NCI-H2029 (cell line): Measurements from ENCODE around the gene SRPRA.
"Not testable (repeated sequence)": the region's sequence is repeated elsewhere in the genome, so short reads cannot be mapped to it uniquely, and the experiment has no call there.

Experiments
- DNase-seq: peaks from one replicate; lab custom pipeline; 2025; lab: John Stamatoyannopoulos, UW

Gene SRPRA

DNA sequence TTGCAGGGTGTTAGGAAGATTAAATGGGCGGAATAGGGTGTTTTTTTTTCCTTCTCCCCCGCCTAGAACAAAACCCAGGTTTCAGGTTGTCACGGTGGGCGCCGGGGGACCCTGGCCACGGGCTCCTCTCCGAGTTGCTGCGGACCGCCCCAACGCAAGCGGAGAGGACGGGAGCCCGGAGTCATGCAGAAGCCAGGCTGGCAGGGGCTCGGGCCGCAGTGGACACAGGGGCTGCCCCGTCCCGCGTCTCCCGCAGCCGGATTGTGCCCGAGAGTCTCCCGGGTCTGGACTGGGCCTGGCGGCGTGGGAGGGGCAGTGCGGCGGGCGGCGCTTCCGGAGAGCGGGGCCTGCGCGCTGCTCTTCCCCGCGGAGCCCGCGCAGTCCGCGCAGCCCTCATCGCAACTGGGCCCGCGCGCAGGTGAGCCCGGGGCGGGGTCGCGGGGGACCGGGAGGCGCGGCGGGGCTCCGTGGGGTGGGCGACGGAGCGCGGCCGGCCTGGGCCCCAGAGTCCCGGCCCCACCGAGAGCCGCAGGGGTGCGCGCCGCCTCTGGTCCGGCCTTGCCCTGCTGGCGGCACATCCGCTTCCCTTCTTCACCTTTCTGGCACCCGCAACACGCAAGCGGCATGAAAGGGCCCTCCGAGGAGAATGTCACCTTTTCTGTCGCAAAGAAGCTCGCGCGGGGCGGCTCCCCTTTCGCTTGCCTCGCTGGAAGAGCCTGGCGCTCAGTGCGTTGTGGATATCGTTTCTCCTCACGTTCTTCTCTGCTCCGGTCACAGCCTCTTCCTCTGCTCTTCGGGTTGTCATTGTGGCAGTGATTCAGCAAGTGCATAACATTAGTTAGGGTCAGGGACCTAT is 14.3 kb upstream of the SRPRA start, which contains the start of gene TIRAP:
Gene TIRAP (plus strand): TSS at position 358 of the 856 bp plus-strand sequence. CDS start 7,802 bp downstream, outside the sequence.
- peak; percentile 51 for DNase-seq

DNA sequence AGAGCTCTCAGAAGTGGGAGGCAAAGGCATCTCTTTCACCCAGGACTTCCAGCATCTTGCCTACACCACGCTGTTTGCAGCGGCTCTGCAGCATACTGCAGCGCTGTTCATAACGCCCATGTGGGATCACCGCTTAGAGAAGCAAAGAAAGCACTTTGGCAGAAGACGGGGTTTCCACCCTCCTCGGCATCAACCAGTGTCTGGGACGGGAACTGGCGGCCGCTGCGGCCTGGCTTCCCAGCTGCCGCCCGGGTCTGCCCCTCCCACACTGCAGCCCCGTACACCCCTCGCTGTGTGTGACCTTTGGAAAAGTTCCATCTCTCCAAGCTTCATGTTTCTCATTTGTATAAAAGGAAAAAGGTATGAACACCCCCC is 13.7 kb upstream of the SRPRA start:
- DNase-seq, result no peak

DNA sequence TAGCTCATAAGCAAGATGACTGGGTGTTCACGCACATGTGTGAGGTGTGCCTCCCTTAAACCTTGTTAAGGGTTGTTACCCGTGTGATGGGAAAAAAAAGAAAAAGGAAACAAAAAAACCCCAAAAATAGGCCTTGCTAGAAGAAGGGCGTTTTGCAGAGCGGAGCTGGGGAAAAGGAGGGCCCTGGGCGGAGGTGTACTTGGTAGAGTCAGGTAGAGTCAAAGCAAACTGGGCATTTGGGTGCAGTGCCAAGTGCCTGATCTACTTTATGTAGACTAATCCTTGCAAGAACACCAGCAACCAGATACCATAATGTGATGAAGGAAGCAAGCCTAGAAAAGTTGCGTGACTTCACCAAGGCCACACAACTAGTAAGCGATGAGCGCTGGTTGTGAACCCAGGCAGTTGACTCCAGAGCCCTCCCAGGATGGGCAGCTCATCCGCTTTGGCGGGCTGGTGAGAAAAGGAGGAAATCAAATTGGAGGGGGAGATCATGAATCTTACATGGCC is 13.0 kb upstream of the SRPRA start:
- no peak for DNase-seq

DNA sequence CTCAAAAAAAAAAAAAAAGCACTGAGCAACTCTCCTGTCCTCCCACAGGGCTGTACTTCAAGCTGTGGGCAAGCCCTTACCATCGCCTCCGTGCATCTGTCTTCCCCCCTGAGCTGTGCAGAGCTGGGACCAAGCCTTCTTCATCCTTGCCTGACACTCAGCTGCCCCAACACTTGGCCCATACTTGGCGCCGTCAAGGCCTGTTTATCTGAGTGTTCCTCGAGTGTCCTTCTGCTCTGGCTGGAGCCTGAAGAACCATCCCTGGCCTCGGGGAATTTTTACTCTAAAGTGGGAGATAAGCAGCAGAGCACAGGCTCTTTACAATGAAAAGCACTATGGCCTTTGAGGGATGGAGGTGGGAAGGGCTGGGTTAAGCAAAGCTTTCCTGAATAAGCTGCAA is 12.6 kb upstream of the SRPRA start:
- no peak for DNase-seq

DNA sequence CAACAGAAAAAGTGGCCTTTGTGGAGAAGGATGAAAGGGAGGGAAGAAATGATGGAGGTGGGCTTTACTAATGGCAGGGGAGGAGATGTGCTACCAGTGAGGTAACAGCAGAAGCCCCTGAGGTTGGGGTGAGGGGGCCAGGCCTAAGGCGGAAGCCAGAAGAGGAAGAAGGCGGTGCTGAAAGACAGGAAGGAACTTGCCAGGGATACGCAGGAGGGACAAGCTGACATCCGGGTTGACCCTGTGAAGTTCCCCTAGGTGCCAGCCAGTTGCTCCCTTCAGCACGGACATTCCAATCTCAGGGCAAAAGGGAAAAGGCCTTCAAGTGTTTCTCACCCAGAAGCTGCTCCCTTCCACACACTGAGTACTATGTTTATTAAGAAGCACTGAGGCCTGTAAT is 11.9 kb upstream of the SRPRA start:
- DNase-seq, result no peak

DNA sequence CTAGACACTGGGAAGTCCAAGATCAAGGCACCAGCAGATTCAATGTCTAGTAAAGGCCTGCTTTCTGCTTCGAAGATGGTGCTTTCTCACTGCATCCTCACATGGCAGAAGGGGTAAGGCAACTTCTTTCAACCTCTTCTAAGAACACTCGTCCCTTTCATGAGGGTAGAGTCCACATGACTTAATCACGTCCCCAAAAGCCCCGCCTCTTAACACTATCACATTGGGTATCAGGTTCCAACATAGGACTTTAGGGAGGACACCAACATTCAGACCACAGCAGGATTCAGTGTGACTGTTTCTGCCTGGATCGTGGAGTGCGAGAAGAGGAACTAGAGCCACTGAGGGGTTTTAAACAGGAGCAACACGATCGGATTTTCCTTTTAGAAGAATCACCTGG is 10.5 kb upstream of the SRPRA start:
- no peak for DNase-seq

DNA sequence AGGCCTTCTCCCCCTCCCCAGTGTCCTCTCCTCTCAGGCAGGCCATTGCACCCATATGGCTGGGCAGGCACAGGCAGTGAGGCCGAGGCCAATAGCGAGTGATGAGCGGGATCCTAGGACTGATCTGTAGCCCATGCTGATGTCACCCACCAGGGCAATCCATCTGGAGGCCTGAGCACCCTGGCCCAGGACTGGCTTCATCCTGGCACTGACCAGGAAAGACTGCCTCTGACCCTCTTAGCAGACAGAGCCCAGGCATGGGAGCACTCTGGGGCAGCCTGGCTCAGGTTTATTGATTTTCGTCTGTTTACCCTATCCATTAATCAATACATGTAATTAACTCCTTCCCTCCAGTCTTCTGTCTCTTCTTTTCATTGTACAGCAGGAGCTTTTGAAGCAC is 9.1 kb upstream of the SRPRA start:
- no peak for DNase-seq

DNA sequence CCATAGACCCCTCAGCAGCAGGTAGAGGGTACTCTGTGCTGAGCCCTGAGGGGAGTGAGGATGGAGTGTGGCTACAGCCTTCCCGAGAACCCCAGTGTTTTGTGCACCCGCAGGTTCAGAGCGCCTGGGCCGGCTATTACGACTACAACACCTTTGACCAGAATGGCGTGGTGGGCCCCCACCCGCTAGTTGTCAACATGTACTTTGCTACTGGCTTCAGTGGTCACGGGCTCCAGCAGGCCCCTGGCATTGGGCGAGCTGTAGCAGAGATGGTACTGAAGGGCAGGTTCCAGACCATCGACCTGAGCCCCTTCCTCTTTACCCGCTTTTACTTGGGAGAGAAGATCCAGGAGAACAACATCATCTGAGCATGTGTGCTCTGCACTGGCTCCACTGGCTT is 8.6 kb upstream of the SRPRA start:
- DNase-seq, result no peak

DNA sequence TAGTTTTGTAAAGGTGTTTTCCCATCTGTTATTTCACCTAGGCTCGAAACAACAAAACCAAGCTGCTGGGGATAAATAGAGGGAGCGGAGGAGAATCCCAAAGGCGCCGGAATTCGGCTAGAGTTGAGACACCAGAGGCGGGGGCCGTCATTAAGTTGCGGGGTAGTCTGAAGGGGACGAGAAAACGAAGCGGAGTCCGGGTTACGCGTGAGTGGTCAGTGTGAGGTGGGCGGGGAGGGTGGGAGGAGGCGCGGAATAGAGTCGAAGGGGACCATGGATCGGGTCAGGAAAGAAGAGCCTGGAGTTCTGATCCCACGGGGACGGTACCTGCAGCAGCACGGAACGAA is 361 bp downstream of the SRPRA start:
- DNase-seq, result no peak

DNA sequence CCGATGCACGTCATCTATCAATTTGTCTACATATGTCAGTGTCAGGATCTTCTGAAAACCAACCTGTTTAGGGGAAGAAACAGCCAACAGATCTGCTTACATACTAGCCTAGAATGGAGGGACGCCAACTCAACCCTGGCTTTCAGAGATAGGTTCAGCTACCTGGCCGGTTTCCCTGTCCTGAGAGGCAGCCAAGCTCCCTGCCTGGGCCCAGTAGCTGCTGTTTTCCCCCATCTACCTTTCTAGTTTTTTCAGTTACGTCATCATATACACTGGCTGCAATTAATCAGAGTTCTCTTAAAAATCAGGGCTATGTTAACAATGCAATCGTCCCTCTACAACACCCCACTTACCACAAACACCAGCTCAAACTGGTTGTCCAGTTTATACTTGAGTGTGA is 1.0 kb downstream of the SRPRA start:
- DNase-seq, result no peak

DNA sequence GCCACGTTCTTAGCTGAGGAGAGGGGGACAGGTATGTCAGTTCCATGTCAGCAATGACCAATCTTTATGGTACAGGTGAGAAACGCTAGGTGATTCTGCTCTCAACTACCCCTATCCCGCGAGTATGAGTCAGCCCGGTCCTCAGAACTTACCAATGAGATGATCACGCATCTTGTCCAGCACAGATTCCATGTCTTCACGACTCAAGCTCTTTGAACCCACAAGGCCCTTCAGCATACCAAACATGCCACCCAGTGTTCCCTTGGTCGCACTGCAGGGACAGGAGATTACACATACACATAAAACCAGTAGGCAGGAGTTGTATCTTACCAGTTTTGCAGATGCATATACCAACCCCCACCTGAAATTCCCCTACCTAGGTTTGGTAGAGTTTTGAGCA is 2.9 kb downstream of the SRPRA start:
- no peak for DNase-seq

DNA sequence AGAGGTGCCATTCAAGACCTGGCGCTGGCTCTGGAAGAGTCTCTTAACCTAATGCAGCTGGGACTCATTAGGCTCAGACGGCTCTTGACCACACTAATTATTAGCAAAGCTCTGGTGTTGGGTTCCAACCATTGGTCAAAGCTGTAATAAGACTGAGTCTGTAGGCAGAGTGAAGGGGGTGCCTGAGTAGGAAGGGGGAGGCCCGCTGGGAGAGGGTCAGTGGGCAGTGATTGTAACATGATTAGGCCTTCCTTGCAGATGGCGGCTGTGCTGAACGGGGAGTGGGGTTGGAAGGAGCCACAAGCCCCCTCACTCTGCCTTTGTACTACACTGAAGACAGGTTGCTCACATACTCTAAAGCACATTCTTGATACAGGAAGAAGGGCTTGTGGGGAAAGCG is 5.2 kb downstream of the SRPRA start:
- DNase-seq, result no peak

DNA sequence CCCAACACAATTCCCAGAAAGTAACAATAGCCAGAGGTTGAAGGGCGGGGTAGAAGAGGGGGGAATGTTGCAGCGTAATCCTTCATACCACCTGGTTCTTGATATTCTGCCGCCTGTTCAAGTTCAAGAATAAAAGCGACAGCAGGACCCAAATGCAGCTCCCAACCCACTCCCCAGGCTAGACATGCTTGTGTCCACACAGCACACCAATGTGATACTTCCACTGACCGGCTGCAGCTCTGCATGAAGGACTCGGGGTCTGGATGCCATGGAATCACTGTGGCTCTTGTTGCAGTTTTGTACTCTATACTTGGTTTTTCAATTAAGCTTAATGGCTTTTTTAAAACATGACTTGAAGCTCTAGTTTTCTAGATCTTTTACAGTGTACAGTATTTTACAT is 6.5 kb downstream of the SRPRA start:
- DNase-seq, result no peak

DNA sequence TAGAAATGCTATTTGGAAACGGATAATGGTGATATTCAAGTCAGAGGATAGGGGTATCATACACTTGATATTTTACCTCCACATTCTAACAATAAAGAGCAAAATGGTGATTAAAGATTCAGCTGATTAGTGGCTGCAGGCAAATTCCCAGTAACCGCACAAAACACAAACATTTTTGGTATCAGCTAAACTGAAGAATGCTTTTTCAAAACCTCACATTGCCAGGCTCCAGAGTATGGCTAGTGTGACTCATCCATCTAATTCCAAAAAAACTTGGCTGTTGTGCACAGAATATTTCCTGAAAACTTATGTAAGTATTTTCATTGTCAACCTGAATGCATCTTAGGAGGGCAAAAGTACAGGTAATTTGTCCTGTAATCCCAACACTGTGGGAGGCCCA is 10.9 kb downstream of the SRPRA start:
- no peak for DNase-seq

DNA sequence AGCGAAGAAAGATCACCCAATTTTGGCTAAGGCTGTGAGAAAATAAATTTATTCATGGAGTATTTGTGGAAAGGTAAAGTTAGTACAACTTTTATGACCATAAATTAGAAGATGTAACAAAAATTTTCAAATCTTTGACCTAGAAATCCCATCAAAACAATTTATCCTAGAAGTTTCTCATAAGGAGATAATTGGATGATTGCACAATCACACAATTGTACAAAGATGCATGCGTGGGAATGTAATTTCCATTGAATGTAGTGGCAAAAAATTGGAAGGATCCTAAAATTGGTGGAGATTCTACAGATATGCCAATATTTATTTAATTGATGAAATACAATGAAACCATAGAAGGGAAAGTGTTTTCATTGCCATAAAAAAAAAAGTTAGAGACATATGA is 11.6 kb downstream of the SRPRA start:
- no peak for DNase-seq

DNA sequence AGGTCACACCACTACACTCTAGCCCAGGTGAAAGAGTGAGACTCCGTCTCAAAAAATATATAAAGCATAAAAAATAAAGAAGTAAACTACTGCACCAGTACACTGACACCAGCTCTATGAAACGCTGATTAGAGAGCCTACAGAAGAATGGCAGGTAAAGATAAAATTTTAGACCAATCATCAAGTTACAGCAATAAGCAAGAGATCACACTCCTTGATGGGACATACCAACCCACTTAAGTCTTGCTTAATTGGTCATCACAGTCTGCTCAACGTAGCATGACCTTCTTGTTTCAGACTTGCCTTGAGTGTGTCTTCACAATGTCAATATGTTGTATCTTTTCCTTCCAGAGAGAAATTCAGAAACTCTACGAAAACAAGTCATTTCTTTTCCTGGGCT is 12.5 kb downstream of the SRPRA start:
- DNase-seq, result no peak

DNA sequence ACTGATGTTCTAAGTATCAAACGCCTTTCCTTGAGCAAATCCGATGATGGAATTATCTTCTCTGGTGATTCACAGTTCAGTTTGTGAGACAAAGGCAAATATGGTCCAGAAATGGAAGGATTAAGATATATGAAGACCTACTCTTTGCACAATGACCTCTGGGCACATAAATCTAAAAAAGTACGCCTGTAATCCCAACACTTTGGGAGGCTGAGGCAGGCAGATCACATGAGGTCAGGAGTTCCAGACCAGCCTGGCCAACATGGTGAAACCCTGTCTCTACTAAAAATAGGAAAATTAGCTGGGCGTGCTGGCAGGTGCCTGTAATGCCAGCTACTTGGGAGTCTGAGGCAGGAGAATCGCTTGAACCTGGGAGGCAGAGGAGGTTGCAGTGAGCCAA is 13.2 kb downstream of the SRPRA start:
- not testable (repeated sequence) for DNase-seq

DNA sequence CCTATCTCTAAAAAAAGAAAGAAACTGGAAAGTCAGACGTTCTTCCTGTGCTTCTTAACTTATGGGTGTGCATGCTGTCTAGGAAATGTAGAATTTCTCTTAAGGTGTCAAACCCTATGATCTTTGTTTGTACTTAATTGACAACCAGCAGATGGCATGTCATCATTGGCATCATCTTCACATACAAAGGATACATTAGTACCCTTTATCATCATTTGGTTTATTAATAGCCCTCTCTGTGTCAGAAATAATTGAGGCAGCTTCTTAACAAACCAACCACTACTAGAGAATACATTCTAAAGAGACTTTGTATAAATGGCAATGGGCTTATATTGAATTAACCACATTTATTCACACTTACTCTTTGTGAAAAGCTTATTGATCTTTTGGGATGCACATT is 13.9 kb downstream of the SRPRA start:
- DNase-seq, result no peak

DNA sequence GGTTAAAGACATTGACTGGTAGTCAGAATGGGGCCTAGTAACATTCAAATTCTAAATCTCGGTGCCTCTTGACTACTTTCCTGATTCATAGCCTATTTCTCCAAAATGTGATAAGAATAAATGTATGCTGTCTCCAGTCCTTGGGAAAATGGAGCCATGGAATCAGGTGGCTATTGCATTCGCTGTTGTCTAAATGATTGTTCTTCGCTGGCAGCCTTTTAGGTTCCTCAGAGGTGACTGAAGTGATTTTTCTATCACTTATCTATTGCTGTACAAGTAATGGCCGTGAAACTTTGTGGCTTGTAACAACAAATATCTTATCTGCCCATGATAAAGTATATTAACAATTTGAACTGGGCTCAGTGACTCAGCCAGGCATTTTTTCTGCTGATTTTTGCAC is 15.4 kb downstream of the SRPRA start:
- DNase-seq, result no peak

DNA sequence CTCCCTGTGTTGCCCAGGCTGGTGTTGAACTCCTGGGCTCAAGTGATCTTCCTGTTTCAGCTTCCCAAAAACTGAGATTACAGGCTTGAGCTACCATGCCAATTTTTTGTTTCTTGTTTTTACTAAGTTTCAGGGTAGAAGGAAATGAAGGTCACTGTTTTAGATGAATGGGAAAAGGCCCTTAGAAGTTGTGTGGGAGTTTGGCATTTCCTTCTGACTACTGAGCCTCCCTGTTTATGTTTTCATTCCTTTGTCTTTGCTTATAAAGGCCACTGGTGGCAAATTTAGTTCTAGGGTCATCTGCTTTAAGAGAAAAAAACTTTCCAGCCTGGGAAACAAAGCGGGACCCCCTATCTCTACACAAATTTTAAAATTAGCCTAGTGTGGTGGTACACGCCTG is 22.1 kb downstream of the SRPRA start:
- no peak for DNase-seq

DNA sequence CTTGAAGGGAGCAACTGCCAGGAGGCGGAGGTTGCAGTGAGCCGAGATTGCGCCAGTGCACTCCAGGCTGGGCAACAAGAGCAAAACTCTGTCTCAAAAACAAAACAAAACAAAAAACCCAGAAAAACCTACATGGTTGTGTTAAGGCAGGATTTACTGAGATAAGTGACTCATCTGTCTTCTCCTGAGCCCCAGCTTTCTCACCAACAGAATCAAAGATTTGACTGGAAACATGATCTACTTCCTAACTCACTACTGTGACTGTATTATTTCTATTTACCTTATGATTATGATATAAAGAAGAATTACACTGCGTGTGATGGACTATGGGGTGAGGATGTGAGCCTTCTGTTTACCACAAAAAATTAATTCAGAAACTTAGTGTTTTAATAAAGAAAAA is 35.3 kb downstream of the SRPRA start:
- DNase-seq, result no peak

DNA sequence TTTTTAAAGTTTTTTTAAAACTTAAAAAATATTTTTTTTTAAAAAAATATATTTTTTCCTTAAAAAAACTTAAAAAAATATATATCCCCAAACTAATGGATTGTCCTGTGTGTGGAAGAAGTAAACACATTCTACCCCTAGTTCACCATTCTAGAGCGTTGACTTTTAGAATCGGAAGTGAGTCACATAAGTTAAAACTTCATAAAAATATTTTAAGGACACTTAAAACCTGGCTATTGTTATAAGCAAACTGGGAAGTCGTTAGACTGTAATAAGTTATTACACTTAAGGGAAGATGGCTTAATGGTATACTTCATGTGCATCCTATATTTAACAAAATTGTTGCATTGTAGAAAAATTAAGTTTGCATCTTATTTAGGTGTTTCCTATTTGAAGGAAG is 36.0 kb downstream of the SRPRA start:
- DNase-seq, result no peak

DNA sequence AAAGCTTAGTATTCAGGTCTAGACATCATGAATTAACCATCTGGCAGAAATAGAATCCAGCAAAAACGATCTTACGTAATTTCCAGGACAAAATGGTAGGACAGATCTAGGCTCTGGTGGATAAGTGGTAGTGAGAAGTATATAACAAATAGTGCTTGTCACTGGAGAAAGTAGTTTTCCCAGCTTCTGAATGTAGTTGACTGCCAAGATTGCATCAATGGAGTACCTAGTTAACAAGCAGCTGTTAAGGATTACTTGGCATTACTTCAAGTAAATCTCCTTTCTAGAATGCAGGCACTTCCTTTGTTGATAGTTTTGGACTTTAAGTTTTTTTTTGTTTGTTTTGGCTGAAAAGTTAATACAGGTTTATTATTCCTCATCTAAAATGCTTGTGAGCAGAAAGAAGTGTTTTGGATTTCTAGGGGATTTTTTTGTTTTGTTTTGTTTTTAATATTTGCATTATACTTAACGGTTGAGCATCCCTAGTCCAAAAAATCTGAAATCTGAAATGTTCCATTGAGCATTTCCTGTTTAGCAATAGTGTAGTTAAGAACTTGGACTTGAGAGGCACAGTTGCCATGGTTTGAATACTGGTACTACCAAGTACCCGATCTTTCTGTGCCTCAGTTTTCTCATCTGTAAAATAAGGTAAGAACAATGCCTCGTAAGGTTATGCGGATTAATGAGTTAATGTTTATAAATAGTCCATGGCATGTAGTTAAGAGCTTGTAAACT is 36.8 kb downstream of the SRPRA start:
- no peak for DNase-seq
